Neural progenitor cell (in vitro differentiated cells): ENCODE data around the gene C12orf42. TPM values are rescaled to one million over a fixed set of nuclear protein-coding genes. Genes with fewer than 3 reads are reported as not detected.

Experiments
- DNase-seq: peaks from one replicate; pipeline ENCODE4 v3.0.0-alpha.2; 2016; ENCODE audit warnings: low spot score
- H2AFZ ChIP-seq: fragments of 200-600 bp; sonication (generic); replicated peaks from 2 replicates; pipeline ENCODE4 v1.6.1; 2016; ENCODE audit warnings: antibody characterized with exemption
- H3F3A ChIP-seq: fragments of 200-600 bp; sonication (generic); 2 replicates; pipeline ENCODE4 v1.6.1; 2016; ENCODE audit warnings: antibody characterized with exemption, low read depth
- H3K27ac ChIP-seq: fragments of 200-600 bp; sonication (generic); 2 replicates; pipeline ENCODE4 v1.5.1; 2016; ENCODE audit warnings: mild to moderate bottlenecking
- H3K27me3 ChIP-seq: fragments of 200-600 bp; sonication (generic); 2 replicates; pipeline ENCODE4 v1.6.1; 2016; ENCODE audit warnings: mild to moderate bottlenecking, moderate library complexity
- H3K36me3 ChIP-seq: fragments of 200-600 bp; sonication (generic); 2 replicates; pipeline ENCODE4 v1.5.1; 2016
- H3K4me1 ChIP-seq: fragments of 200-600 bp; sonication (generic); 2 replicates; pipeline ENCODE4 v1.6.1; 2016; ENCODE audit warnings: mixed run types
- H3K4me2 ChIP-seq: fragments of 200-600 bp; sonication (generic); 2 replicates; pipeline ENCODE4 v1.6.1; 2016
- H3K4me3 ChIP-seq: fragments of 200-600 bp; sonication (generic); 2 replicates; pipeline ENCODE4 v1.5.1; 2016
- H3K79me2 ChIP-seq: fragments of 200-600 bp; sonication (generic); 2 replicates; pipeline ENCODE4 v1.6.1; 2016; ENCODE audit warnings: low read depth
- H3K9ac ChIP-seq: fragments of 200-600 bp; sonication (generic); 2 replicates; pipeline ENCODE4 v1.6.1; 2016
- H3K9me3 ChIP-seq: fragments of 200-600 bp; sonication (generic); 2 replicates; pipeline ENCODE4 v1.5.1; 2016; ENCODE audit warnings: low read depth
- H4K20me1 ChIP-seq: fragments of 200-600 bp; sonication (generic); 2 replicates; pipeline ENCODE4 v1.6.1; 2016; ENCODE audit warnings: low read depth
- H3K27ac Mint-ChIP-seq: 3 replicates; pipeline ENCODE4 v1.8.0; 2021; ENCODE audit warnings: mixed read lengths
- H3K27me3 Mint-ChIP-seq: 2 replicates; pipeline ENCODE4 v1.8.0; 2022; ENCODE audit warnings: low read depth, mild to moderate bottlenecking, inconsistent platforms, moderate library complexity, mixed read lengths; ENCODE audit not compliant: insufficient read depth
- H3K36me3 Mint-ChIP-seq: 3 replicates; pipeline ENCODE4 v1.8.0; 2021; ENCODE audit warnings: mixed read lengths
- H3K4me1 Mint-ChIP-seq: 3 replicates; pipeline ENCODE4 v1.8.0; 2021; ENCODE audit warnings: mixed read lengths
- H3K4me3 Mint-ChIP-seq: 3 replicates; pipeline ENCODE4 v1.8.0; 2021; ENCODE audit warnings: mild to moderate bottlenecking, moderate library complexity, mixed read lengths
- H3K9me3 Mint-ChIP-seq: 3 replicates; pipeline ENCODE4 v1.8.0; 2020; ENCODE audit warnings: mixed read lengths
- CTCF ChIP-seq: fragments of 200-600 bp; sonication (generic); IDR thresholded peaks from 2 replicates; pipeline ENCODE4 v1.5.1; 2017; ENCODE audit warnings: antibody characterized with exemption, mild to moderate bottlenecking
- EZH2 ChIP-seq: fragments of 200-600 bp; sonication (generic); IDR thresholded peaks from 2 replicates; pipeline ENCODE4 v1.6.1; 2017; ENCODE audit warnings: antibody characterized with exemption, mild to moderate bottlenecking, moderate library complexity
- EZH2phosphoT487 ChIP-seq: fragments of 200-600 bp; sonication (generic); IDR thresholded peaks from 2 replicates; pipeline ENCODE4 v1.6.1; 2017; ENCODE audit warnings: antibody characterized with exemption
- total RNA-seq: library from RNA; depleted of rRNA; stranded (reverse); fragments of >200 nt; gene quantifications from 2 replicates; pipeline ENCODE4 v1.2.3, GENCODE V29; 2015; ENCODE audit warnings: low replicate concordance

The C12orf42 gene
- total RNA-seq, 1 donor from 2014 or later: 1.1 TPM

DNA sequence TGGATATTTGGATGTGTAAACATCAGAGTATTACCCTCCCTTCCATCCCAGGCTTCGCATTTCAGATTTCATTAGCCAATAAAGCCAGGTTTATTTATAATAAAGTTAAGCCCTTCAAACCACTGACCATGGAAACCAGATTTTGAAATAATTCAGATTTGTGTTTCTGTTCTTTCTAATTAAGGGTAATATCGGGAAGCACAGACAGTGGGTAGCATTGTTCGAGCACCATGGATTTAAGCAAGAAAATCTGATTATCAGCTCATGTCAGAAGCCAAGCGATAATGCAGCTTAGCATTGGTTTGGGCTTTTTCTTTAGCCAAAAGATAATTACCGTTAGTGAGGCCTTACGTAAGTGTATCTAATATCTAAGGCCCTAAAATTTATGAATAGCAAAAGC is 116.1 kb downstream of the C12orf42 start:
- Histone ChIP-seq H3K4me1 (no peaks in the 10 kb centered on the region), H3K9ac (no peak overlapping the region)
- H3K27me3 Mint-ChIP-seq: peaks cover 4% of the 10 kb centered on the region

GRCh38 chr12:103373088-103373523 is 122.7 kb downstream of the C12orf42 start:
- no peaks in the 10 kb centered on the region for H3K27me3 ChIP-seq
- no peak overlapping the region for H3K27ac ChIP-seq
- TF ChIP-seq EZH2phosphoT487 (no peak), CTCF (no peak), EZH2 (no peak)
- no peaks in the 10 kb centered on the region for H3K4me1 Mint-ChIP-seq
- H3K4me2 ChIP-seq: no peak overlapping the region
- DNase-seq: no peak
- no peak overlapping the region for H3K9ac ChIP-seq
- H3K9me3 Mint-ChIP-seq: no peaks in the 10 kb centered on the region
- no peak overlapping the region for H3K4me3 ChIP-seq
- H3F3A ChIP-seq: no peaks in the 10 kb centered on the region
- no peaks in the 10 kb centered on the region for H4K20me1 ChIP-seq
- no peaks in the 10 kb centered on the region for H3K36me3 Mint-ChIP-seq
- H2AFZ ChIP-seq: no peak overlapping the region
- H3K4me1 ChIP-seq: no peaks in the 10 kb centered on the region
- H3K4me3 Mint-ChIP-seq: no peak overlapping the region
- H3K27me3 Mint-ChIP-seq: no peaks in the 10 kb centered on the region
- no peaks in the 10 kb centered on the region for H3K36me3 ChIP-seq
- H3K79me2 ChIP-seq: no peaks in the 10 kb centered on the region
- H3K27ac Mint-ChIP-seq: no peak overlapping the region
- no peaks in the 10 kb centered on the region for H3K9me3 ChIP-seq

More for the DNA sequence above, 116.1 kb downstream of the C12orf42 start:
- H3K9me3 ChIP-seq: no peaks in the 10 kb centered on the region
- no peaks in the 10 kb centered on the region for H3K36me3 ChIP-seq
- no peaks in the 10 kb centered on the region for H4K20me1 ChIP-seq
- no peak overlapping the region for H3K27ac ChIP-seq
- Mint-ChIP-seq H3K4me3 (no peak overlapping the region), H3K27ac (no peak overlapping the region), H3K4me1 (peaks cover 4% of the 10 kb centered on the region), H3K36me3 (no peaks in the 10 kb centered on the region), H3K9me3 (no peaks in the 10 kb centered on the region)
- no peaks in the 10 kb centered on the region for H3K79me2 ChIP-seq
- no peak for DNase-seq
- no peak overlapping the region for H2AFZ ChIP-seq
- no peaks in the 10 kb centered on the region for H3F3A ChIP-seq
- no peak overlapping the region for H3K4me2 ChIP-seq
- H3K4me3 ChIP-seq: no peak overlapping the region
- H3K27me3 ChIP-seq: no peaks in the 10 kb centered on the region
- TF ChIP-seq EZH2phosphoT487: no peak
- TF ChIP-seq EZH2: no peak
- no peak for TF ChIP-seq CTCF

DNA sequence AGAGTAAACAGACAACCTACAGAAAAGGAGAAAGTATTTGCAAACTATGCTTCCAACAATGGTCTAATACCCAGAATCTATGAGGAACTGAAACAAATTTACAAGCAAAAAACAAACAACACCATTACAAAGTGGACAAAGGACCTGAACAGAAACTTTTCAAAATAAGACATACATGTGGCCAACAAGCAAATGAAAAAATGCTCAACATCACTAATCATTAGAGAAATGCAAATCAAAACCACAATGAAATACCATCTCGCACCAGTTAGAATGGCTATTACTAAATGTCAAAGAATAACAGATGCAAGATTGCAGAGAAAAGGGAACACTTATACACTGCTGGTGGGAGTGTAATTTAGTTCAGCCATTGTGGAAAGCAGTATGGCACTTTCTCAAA is 125.8 kb downstream of the C12orf42 start:
- Histone ChIP-seq H4K20me1 (no peaks in the 10 kb centered on the region), H3K4me1 (no peaks in the 10 kb centered on the region), H3K27me3 (no peaks in the 10 kb centered on the region), H3K9ac (no peak overlapping the region), H3K27ac (no peak overlapping the region), H3K79me2 (no peaks in the 10 kb centered on the region), H3K4me3 (no peak overlapping the region), H3K9me3 (no peaks in the 10 kb centered on the region), H3K4me2 (no peak overlapping the region), H3K36me3 (no peaks in the 10 kb centered on the region), H3F3A (no peaks in the 10 kb centered on the region), H2AFZ (no peak overlapping the region)
- DNase-seq: no peak
- H3K36me3 Mint-ChIP-seq: no peaks in the 10 kb centered on the region
- H3K27ac Mint-ChIP-seq: no peak overlapping the region
- no peak overlapping the region for H3K4me3 Mint-ChIP-seq
- H3K4me1 Mint-ChIP-seq: no peaks in the 10 kb centered on the region
- no peaks in the 10 kb centered on the region for H3K27me3 Mint-ChIP-seq
- TF ChIP-seq EZH2phosphoT487 (no peak), EZH2 (no peak), CTCF (no peak)
- H3K9me3 Mint-ChIP-seq: peaks cover 4% of the 10 kb centered on the region
